CD4-positive, alpha-beta memory T cell (primary cell): ENCODE data around the gene SUGP2. TPM values are rescaled to one million over a fixed set of nuclear protein-coding genes. Genes with fewer than 3 reads are reported as not detected.
A peak's percentile ranks its signal among the peaks of the same experiment; 100 is the strongest.
"Not testable (repeated sequence)": the region's sequence is repeated elsewhere in the genome, so short reads cannot be mapped to it uniquely, and the experiment has no call there.

Experiments
- CTCF ChIA-PET: fragments of 350-600 bp; sonication (Branson Sonifier 250); formaldehyde crosslinking; loops from one replicate; lab custom pipeline; 2021; ENCODE audit warnings: inconsistent platforms; ENCODE audit not compliant: partially characterized antibody; lab: Charles Lee
- POLR2A ChIA-PET: fragments of 350-600 bp; sonication (Branson Sonifier 250); formaldehyde crosslinking; loops from one replicate; lab custom pipeline; 2021; ENCODE audit not compliant: partially characterized antibody; lab: Charles Lee
- DNase-seq, 5 donors: peaks; one replicate each; pipeline versions ENCODE4 v3.0.0 to v3.0.0-alpha.2; 2020 to 2022; ENCODE audit warnings: mixed read lengths in 1 of 5
- H3K27ac ChIP-seq: one replicate; pipeline ENCODE4 v1.7.0; 2013; ENCODE audit warnings: low read depth, low read length
- H3K27me3 ChIP-seq: 2 replicates; pipeline ENCODE4 v1.7.0; 2013; ENCODE audit warnings: mild to moderate bottlenecking, low read length, moderate library complexity; ENCODE audit not compliant: insufficient read depth
- H3K36me3 ChIP-seq: 2 replicates; pipeline ENCODE4 v1.7.0; 2013; ENCODE audit warnings: mild to moderate bottlenecking, low read length, moderate library complexity; ENCODE audit not compliant: insufficient read depth
- H3K4me1 ChIP-seq: 2 replicates; pipeline ENCODE4 v1.7.0; 2013; ENCODE audit warnings: mild to moderate bottlenecking, low read length, moderate library complexity; ENCODE audit not compliant: insufficient read depth
- H3K4me3 ChIP-seq, 2 donors: one replicate each; pipeline ENCODE4 v1.7.0; 2013; ENCODE audit warnings: low read length in 2 of 2, mild to moderate bottlenecking in 1 of 2
- H3K9me3 ChIP-seq, 2 donors: one replicate each; pipeline ENCODE4 v1.7.0; 2013; ENCODE audit warnings: low read length in 2 of 2, control low read depth in 1 of 2; ENCODE audit not compliant: control insufficient read depth in 1 of 2
- H3K27ac Mint-ChIP-seq, 7 donors: one replicate each; pipeline ENCODE4 v1.8.0; 2020 to 2021; ENCODE audit warnings: mixed read lengths in 7 of 7, mild to moderate bottlenecking in 6 of 7, inconsistent platforms in 3 of 7, moderate library complexity in 3 of 7
- H3K27me3 Mint-ChIP-seq, 2 donors: one replicate each; pipeline ENCODE4 v1.8.0; 2020 to 2021; ENCODE audit warnings: mixed read lengths in 2 of 2
- H3K36me3 Mint-ChIP-seq, 2 donors: one replicate each; pipeline ENCODE4 v1.8.0; 2020 to 2021; ENCODE audit warnings: mixed read lengths in 2 of 2, inconsistent platforms in 1 of 2, mild to moderate bottlenecking in 1 of 2
- H3K4me1 Mint-ChIP-seq, 4 donors: one replicate each; pipeline ENCODE4 v1.8.0; 2020 to 2021; ENCODE audit warnings: mixed read lengths in 4 of 4, mild to moderate bottlenecking in 1 of 4
- H3K4me3 Mint-ChIP-seq, 8 donors: one replicate each; pipeline ENCODE4 v1.8.0; 2020 to 2021; ENCODE audit warnings: mixed read lengths in 8 of 8, mild to moderate bottlenecking in 7 of 8, moderate library complexity in 6 of 8, inconsistent platforms in 3 of 8
- H3K9me3 Mint-ChIP-seq, 8 donors: one replicate each; pipeline ENCODE4 v1.8.0; 2020 to 2021; ENCODE audit warnings: mixed read lengths in 8 of 8, mild to moderate bottlenecking in 5 of 8, inconsistent platforms in 3 of 8, moderate library complexity in 1 of 8
- intact Hi-C: fragments of 100-400 bp; cut with micrococcal nuclease; formaldehyde crosslinking; loops from one replicate; pipeline ENCODE4 v1.15.1; 2023
- polyA plus RNA-seq, 2 donors: library from polyadenylated mRNA; unstranded; fragments of 300-500 nt; fragmentation: Illumina TruSeq; gene quantifications; one replicate each; pipeline ENCODE4 v1.2.3, GENCODE V29; 2021
- total RNA-seq, 2 experiments: library from RNA; stranded (reverse); gene quantifications; one replicate each; pipeline ENCODE4 v1.2.3, GENCODE V29; 2021

Gene SUGP2
- total and polyA plus RNA-seq, 4 experiments from 2014 or later = 3.9 to 113 (median 59.6) TPM

GRCh38 chr19:19023376-19023775 lies 9.9 kb downstream of the SUGP2 start:
- H3K9me3 ChIP-seq, CTCF ChIA-PET, H3K9me3 Mint-ChIP-seq, POLR2A ChIA-PET, H3K4me3 ChIP-seq, DNase-seq, H3K27me3 Mint-ChIP-seq, H3K27me3 ChIP-seq, intact Hi-C loops, H3K27ac ChIP-seq: not testable (repeated sequence)
- H3K4me3 Mint-ChIP-seq = peak overlapping the region in 1 of 8 donors; percentile 29
- peaks cover 53 to 70% of the 10 kb centered on the region in 2 donors for H3K36me3 Mint-ChIP-seq
- peaks cover 56% of the 10 kb centered on the region for H3K36me3 ChIP-seq
- peaks cover 10% of the 10 kb centered on the region for H3K4me1 ChIP-seq
- peaks cover 19 to 48% (median 23%) of the 10 kb centered on the region in 4 donors for H3K4me1 Mint-ChIP-seq
- H3K27ac Mint-ChIP-seq = peak overlapping the region in 1 of 7 donors; percentile 50

GRCh38 chr19:19022380-19022961 lies 10.8 kb downstream of the SUGP2 start:
- CTCF ChIA-PET = no interaction called here
- no peaks in the 10 kb centered on the region for H3K27me3 ChIP-seq
- H3K4me3 ChIP-seq = no peak overlapping the region
- DNase-seq = no peak
- H3K36me3 ChIP-seq = peaks cover 50% of the 10 kb centered on the region
- Mint-ChIP-seq H3K27ac (peak overlapping the region in 4 of 7 donors; percentile 11 to 65 (median 56)), H3K27me3 (no peaks in the 10 kb centered on the region), H3K36me3 (peaks cover 45 to 65% of the 10 kb centered on the region in 2 donors), H3K4me3 (no peak overlapping the region), H3K9me3 (no peaks in the 10 kb centered on the region), H3K4me1 (peaks cover 14 to 48% (median 23%) of the 10 kb centered on the region in 4 donors)
- POLR2A ChIA-PET = no interaction called here
- no peaks in the 10 kb centered on the region for H3K9me3 ChIP-seq
- no peak overlapping the region for H3K27ac ChIP-seq
- intact Hi-C loops = no loop called here
- H3K4me1 ChIP-seq = peaks cover 10% of the 10 kb centered on the region

GRCh38 chr19:19021115-19021514 lies 12.2 kb downstream of the SUGP2 start:
- CTCF ChIA-PET = interaction anchor here (0.8 to 1.3 kb wide), 2 partner anchors 42 to 95 kb away, joined by 3 read pairs; no protein-coding TSS in a partner anchor
- peaks cover 47% of the 10 kb centered on the region for H3K36me3 ChIP-seq
- H3K9me3 ChIP-seq = no peaks in the 10 kb centered on the region
- H3K4me1 ChIP-seq = peaks cover 10% of the 10 kb centered on the region
- H3K27ac ChIP-seq = no peak overlapping the region
- H3K4me1 Mint-ChIP-seq = peaks cover 10 to 38% (median 16%) of the 10 kb centered on the region in 4 donors
- no peak overlapping the region for H3K4me3 ChIP-seq
- POLR2A ChIA-PET = no interaction called here
- no peaks in the 10 kb centered on the region for H3K27me3 ChIP-seq
- H3K27me3 Mint-ChIP-seq = no peaks in the 10 kb centered on the region
- intact Hi-C loops = no loop called here
- no peak overlapping the region for H3K4me3 Mint-ChIP-seq
- H3K9me3 Mint-ChIP-seq = no peaks in the 10 kb centered on the region
- peak overlapping the region in 1 of 7 donors; percentile 22 for H3K27ac Mint-ChIP-seq
- no peak for DNase-seq
- H3K36me3 Mint-ChIP-seq = peaks cover 42 to 63% of the 10 kb centered on the region in 2 donors

DNA sequence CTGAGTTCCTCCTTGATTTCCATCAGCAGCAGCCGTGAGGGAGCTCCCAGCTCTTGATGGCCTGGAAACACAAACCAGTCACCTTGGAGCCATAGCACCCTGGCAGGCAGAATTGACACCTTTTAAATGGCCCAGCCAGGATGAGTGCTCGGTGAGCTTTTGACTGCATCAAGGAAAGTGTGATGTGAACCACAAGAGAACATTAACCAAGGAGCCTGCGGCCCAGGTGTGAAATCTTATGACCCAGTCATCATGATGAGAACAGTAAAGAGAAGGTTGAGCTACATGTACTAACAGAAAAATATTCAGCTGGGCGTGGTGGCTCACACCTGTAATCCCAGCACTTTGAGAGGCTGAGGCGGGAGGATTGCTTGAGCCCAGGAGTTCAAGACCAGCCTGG lies 22.8 kb downstream of the SUGP2 start:
- no peaks in the 10 kb centered on the region for H3K9me3 Mint-ChIP-seq
- H3K36me3 ChIP-seq = peaks cover 49% of the 10 kb centered on the region
- no peak for DNase-seq
- intact Hi-C loops = no loop called here
- H3K27ac Mint-ChIP-seq = no peak overlapping the region
- ChIA-PET POLR2A (no interaction called here), CTCF (no interaction called here)
- H3K4me3 Mint-ChIP-seq = no peak overlapping the region
- no peaks in the 10 kb centered on the region for H3K4me1 ChIP-seq
- no peaks in the 10 kb centered on the region for H3K9me3 ChIP-seq
- H3K4me1 Mint-ChIP-seq = peaks cover 0 to 2% (median 0%) of the 10 kb centered on the region in 4 donors
- H3K27ac ChIP-seq = no peak overlapping the region
- peaks cover 49 to 64% of the 10 kb centered on the region in 2 donors for H3K36me3 Mint-ChIP-seq
- H3K27me3 Mint-ChIP-seq = no peaks in the 10 kb centered on the region
- H3K27me3 ChIP-seq = no peaks in the 10 kb centered on the region
- no peak overlapping the region for H3K4me3 ChIP-seq

DNA sequence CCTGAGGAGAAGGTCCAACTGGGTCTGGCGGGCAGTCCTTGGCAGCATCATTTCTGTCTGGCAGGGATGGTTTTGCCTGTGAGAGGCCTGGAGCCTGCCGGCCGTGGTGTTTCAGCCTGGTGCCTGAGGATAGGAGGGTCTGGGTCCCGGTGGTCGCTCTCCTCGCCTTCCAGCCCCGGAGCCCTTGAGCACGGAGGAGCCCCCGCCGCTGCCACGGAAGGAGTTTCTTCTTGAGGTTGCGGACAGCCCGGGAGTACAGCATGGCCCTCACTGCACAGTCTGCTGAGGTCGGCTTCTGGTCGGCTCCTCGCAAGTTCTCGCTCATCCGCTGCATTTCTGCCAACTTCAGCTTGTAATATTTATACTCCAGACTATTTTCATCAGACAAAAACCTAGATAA lies 23.4 kb downstream of the SUGP2 start:
- Histone ChIP-seq H3K27ac (no peak overlapping the region), H3K4me1 (no peaks in the 10 kb centered on the region), H3K9me3 (no peaks in the 10 kb centered on the region), H3K4me3 (no peak overlapping the region), H3K36me3 (peaks cover 51% of the 10 kb centered on the region), H3K27me3 (no peaks in the 10 kb centered on the region)
- H3K9me3 Mint-ChIP-seq = no peaks in the 10 kb centered on the region
- no peak for DNase-seq
- H3K27me3 Mint-ChIP-seq = no peaks in the 10 kb centered on the region
- peaks cover 54 to 68% of the 10 kb centered on the region in 2 donors for H3K36me3 Mint-ChIP-seq
- peaks cover 0 to 2% (median 0%) of the 10 kb centered on the region in 4 donors for H3K4me1 Mint-ChIP-seq
- POLR2A ChIA-PET = no interaction called here
- no peak overlapping the region for H3K27ac Mint-ChIP-seq
- CTCF ChIA-PET = no interaction called here
- intact Hi-C loops = no loop called here
- no peak overlapping the region for H3K4me3 Mint-ChIP-seq

- Mint-ChIP-seq H3K27me3 (no peaks in the 10 kb centered on the region), H3K36me3 (peaks cover 56 to 72% of the 10 kb centered on the region in 2 donors), H3K4me3 (no peak overlapping the region), H3K4me1 (peaks cover 0 to 5% (median 3%) of the 10 kb centered on the region in 4 donors), H3K9me3 (no peaks in the 10 kb centered on the region), H3K27ac (no peak overlapping the region)
- no peak for DNase-seq
- H3K27ac ChIP-seq = no peak overlapping the region
- H3K4me1 ChIP-seq = no peaks in the 10 kb centered on the region
- no peaks in the 10 kb centered on the region for H3K9me3 ChIP-seq
- H3K36me3 ChIP-seq = peaks cover 66% of the 10 kb centered on the region
- no peak overlapping the region for H3K4me3 ChIP-seq
- intact Hi-C loops = no loop called here
- CTCF ChIA-PET = no interaction called here
- POLR2A ChIA-PET = no interaction called here
- H3K27me3 ChIP-seq = no peaks in the 10 kb centered on the region
These were observed 27.1 kb downstream of the SUGP2 start for GRCh38 chr19:19006213-19006612.

DNA sequence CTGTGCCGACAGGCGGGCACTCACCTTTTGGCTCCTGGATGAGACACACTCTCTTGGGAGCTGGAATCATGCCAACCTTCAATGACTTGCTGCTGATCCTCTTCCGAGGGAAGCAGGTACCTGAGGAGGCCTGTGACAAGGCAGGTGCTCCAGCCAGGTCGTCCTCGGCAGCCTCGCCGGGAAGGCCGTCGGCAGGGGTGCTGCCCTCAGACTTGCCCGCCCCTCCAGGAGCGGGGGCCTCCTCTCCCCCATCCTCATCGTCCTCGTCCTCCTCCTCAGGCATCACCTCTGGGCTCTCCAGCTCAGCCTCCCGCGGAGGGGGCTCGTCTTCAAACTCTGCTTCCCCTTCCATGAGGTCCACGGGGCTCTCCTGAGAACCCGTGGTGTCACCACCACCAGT lies 29.2 kb downstream of the SUGP2 start:
- POLR2A ChIA-PET = no interaction called here
- H3K36me3 Mint-ChIP-seq = peaks cover 52 to 66% of the 10 kb centered on the region in 2 donors
- Histone ChIP-seq H3K36me3 (peaks cover 53% of the 10 kb centered on the region), H3K27me3 (no peaks in the 10 kb centered on the region), H3K4me3 (no peak overlapping the region), H3K4me1 (peaks cover 14% of the 10 kb centered on the region), H3K9me3 (no peaks in the 10 kb centered on the region), H3K27ac (no peak overlapping the region)
- intact Hi-C loops = no loop called here
- peaks cover 14 to 21% (median 17%) of the 10 kb centered on the region in 4 donors for H3K4me1 Mint-ChIP-seq
- CTCF ChIA-PET = interaction anchor here (1.0 kb wide), 1 partner anchor 9 kb away, joined by 3 read pairs; no protein-coding TSS in a partner anchor
- no peak overlapping the region for H3K4me3 Mint-ChIP-seq
- no peaks in the 10 kb centered on the region for H3K27me3 Mint-ChIP-seq
- H3K27ac Mint-ChIP-seq = no peak overlapping the region
- DNase-seq = no peak
- no peaks in the 10 kb centered on the region for H3K9me3 Mint-ChIP-seq
